Measurements from ENCODE around the gene SERPINE2. TPM values are rescaled to one million over a fixed set of nuclear protein-coding genes. Genes with fewer than 3 reads are reported as not detected.
"Not testable (repeated sequence)": the region's sequence is repeated elsewhere in the genome, so short reads cannot be mapped to it uniquely, and the experiment has no call there.

The SERPINE2 gene
- polyA plus RNA-seq, 1 donor: 112 TPM

- no peak for DNase-seq
Measured at GRCh38 chr2:223943561-223944008, 95.5 kb downstream of the SERPINE2 start.

GRCh38 chr2:223943135-223943534 lies 96.0 kb downstream of the SERPINE2 start:
- no peak for DNase-seq

DNA sequence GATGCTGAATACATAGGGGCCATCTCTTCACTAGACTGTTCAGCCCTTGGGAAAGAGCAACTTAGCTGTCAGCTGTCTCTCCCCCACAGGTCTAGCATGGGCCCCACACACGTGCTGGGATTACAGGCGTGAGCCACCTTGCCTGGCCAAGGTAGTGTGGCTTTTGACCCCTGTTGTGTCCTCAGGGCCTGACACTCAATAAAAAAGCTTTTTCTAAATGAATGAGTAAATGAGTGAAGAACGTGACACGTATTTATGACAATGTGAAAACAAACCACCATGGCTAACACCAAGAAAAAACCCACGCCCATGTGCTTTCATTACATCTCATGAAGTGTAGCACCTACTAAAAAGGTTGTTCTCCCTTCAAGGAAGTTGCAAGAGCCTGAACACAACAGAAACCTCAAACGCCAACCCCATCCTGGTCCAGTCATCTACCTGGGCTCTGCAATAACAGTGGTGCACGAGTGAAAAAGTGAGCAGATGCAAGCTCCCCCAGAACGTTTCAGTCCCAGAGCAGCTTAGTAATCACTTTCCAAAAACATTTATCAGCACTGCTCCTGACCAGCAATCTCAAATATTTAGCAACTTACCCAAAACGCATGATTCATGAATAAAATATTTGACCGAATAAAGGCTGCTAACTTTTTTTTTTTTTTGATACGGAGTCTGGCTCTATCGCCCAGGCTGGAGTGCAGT lies 97.4 kb downstream of the SERPINE2 start:
- DNase-seq: no peak

- DNase-seq: not testable (repeated sequence)
Measured at GRCh38 chr2:223939438-223939837, 99.6 kb downstream of the SERPINE2 start.

- no peak for DNase-seq
Measured at GRCh38 chr2:223937535-223937934, 101.6 kb downstream of the SERPINE2 start.

DNA sequence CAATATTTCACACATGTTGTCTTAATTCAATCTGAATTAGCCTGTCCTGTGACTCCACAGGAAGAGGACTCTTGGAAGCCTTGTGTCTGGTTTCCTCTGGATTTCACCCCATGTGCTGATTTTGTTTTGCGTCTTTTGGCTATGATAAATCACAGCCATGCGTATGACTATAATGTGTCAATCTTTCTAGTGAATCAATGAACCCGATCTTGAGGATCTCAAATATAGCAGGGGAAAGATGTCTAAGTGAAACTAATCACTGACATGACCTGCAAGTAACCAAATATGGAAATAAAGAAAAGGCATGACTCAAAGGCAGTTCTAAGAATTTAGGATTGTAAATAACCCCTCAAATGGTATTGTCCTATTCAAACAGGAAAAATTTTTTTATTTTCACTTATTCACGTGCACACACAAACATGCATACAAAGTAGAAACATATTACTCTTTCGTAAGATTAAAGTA lies 102.2 kb downstream of the SERPINE2 start:
- DNase-seq: no peak

DNA sequence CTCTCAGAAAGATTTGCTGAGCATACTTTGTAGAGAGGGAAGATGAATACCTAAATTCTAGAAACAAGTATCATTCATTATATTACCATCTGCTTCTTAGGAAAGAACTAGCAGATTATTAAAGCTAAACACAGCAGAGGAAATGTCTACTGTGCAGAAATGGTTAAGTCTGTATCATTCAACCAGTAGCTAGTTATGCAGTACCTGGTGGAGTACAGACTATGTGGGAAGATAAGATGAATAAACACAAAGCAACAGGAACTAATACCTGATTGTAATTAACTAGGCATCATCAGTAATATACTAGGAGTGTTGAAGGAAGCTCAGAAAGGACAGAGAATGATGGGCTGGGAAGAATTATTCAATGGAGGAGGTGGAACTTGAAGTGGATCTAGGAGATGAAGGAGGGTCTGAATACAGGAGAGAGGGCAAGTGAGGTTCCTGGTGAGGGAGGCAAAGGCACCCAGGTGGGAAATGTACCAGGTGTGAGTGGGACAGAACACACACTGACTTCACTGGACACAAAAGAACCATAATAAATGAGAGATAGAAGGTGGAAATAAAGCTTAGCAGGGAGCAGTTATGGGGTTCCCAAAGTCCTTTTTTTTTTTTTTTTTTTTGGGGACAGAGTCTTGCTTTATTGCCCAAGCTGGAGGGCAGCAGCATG lies 103.5 kb downstream of the SERPINE2 start:
- no peak for DNase-seq

- DNase-seq: no peak
Measured at GRCh38 chr2:223934870-223935269, 104.2 kb downstream of the SERPINE2 start.

DNA sequence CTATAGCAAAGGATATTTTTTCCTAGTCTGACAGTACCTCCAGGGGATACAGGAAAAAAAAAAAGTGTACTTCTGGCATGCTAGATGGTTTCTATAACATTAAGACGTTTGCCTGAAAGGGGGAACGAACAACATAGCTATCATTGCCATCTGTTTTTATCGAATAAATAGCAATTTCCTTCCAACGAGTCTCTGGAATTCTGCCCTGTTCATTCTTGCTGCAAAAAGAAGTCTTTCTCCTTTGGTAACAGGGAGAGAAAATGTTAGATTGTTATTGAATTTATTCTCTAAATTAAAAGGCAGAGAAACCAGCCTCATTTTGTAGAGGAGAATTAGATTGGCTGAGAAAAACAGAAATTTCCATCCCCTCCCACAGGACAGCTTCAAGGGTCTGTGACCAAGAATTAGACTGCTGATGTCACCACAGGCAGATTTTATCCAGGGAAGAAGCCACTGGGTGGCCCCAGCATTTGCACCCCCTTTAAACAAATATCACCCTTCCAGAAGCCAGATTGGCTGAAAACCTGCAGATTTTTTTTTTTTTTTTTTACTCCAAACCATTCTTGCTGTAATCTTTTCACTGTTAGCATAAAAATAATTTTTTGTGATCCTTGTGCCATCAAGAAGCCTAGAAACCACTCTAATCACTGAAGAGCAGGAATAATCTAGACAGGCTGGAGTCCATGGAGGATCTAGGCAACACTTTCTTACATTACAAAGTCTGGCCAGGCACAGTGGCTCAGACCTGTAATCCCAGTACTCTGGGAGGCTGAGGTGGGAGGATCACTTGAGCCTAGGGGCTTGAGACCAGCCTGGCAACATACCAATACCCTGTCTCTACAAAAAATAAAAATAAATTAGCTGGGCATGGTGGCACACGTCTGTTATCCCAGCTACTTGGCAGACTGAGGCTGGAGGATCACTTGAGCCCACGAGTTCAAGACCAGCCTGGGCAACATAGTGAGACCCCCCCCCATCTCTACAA lies 106.0 kb downstream of the SERPINE2 start:
- DNase-seq: no peak

DNA sequence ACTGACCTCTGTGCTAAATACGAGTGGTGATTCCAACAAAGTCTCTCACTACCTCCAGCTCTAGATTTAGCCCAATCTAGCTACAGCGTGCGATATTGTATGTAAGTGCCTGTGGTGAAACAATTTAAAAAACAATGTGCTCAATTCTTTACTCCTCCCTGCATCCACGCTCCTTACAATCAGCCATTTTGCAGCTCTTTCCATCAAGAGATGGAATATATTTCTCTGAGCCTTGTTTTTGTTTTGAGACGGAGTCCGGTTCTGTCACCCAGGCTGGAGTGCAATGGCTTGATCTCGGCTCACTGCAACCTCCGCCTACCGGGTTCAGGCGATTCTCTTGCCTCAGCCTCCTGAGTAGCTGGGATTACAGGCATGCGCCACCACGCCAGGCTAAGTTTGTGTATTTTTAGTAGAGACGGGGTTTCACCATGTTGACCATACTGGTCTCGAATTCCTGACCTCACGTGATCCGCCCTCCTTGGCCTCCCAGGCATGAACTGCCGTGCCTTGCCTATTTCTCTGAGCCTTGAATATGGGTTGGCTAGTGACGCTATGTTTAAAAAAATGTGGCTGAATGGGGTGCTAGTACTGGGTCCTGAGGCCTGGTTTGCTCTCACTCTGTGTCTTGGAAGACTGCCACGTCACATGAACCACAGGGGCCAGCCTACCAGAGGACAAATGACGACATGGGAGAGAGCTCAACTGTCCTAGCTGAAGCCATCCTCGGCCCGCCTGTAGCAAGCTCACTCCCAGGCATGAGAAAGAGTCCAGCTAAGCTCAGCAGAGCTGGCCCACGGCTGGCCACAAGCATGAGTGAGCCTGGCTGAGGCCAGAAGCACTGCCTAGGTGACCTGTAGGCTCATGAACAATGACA lies 108.7 kb downstream of the SERPINE2 start:
- DNase-seq: no peak

- DNase-seq: no peak
Measured at GRCh38 chr2:223929571-223930102, 109.4 kb downstream of the SERPINE2 start.

DNA sequence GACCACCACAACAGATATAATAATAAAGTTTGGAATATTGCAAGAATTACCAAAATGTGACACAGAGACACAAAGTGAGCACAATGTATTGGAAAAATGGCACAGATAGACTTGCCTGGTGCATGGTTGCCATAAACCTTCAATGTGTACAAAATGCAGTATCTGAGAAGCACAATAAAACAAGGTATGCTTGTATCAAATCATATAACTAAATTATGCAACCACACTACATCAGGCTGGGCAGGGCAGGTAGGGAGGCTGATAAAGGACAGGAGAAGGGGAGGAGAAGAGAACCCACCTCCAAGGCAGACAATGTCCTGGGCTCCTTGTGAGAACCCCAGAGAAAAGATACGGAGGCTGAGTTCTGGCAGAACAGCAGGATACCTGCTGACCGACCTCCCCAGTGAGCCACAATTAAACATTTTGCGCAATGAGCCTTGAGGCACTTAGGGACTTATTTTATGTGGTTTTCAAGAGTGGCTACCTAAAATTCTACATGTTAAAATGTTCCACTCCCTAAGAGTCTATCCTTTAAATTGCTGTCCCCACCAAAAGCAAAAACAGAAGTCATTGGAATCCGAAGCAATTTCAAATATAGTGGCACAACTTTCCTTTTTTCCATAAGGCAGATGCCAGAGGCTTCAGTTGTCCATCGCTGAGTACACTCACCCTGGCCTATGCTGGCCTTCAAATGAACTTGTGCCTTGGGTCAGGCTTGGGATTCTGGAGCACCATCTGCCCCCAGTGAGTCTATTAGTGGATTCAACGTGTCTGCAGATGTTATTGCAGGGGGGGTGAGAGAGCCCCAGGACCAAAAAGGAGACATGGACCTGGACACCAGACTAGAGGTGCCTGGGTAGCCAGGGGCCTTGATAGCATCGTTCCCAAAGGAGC lies 110.7 kb downstream of the SERPINE2 start:
- no peak for DNase-seq

GRCh38 chr2:223925106-223925505 lies 114.0 kb downstream of the SERPINE2 start:
- DNase-seq: no peak

Other genes with a start within 250 kb of the SERPINE2 start
- gene AP1S3, start 201.7 kb downstream of the SERPINE2 start, polyA plus RNA-seq (ENCODE audit: insufficient read length): 13.2 TPM
- gene WDFY1, start 94.0 kb downstream of the SERPINE2 start, polyA plus RNA-seq (ENCODE audit: insufficient read length): 66.6 TPM
- gene MRPL44, start 81.8 kb downstream of the SERPINE2 start, polyA plus RNA-seq (ENCODE audit: insufficient read length): 37.3 TPM

Measured in left kidney (tissue), 2 donors.